HepG2 (cell line): Measurements from ENCODE around the gene RAD18. TPM values are rescaled to one million over a fixed set of nuclear protein-coding genes. Genes with fewer than 3 reads are reported as not detected.

ENCODE experiments used
- CEBPG ChIP-seq: IDR thresholded peaks from 2 replicates; pipeline ENCODE4 v1.6.1; 2016
- ELF1 ChIP-seq: sonication (generic); formaldehyde crosslinking; IDR thresholded peaks from 2 replicates; pipeline ENCODE4 v1.4.0; 2020; ENCODE audit warnings: missing genetic modification reagents
- GATAD2A ChIP-seq: IDR thresholded peaks from 2 replicates; pipeline ENCODE4 v1.6.1; 2016
- MED1 ChIP-seq: sonication (generic); formaldehyde crosslinking; IDR thresholded peaks from 2 replicates; pipeline ENCODE4 v1.4.0; 2020; ENCODE audit warnings: missing genetic modification reagents
- NFKB2 ChIP-seq: sonication (generic); formaldehyde crosslinking; IDR thresholded peaks from 2 replicates; pipeline ENCODE4 v1.4.0; 2020; ENCODE audit warnings: missing genetic modification reagents, borderline replicate concordance
- POLR2AphosphoS2 ChIP-seq: IDR thresholded peaks from 2 replicates; pipeline ENCODE4 v1.6.1; 2011; ENCODE audit warnings: low read depth, low read length, improper control_type of control experiment
- RBM39 ChIP-seq: fragments of 200-400 bp; formaldehyde crosslinking; IDR thresholded peaks from one replicate; pipeline ENCODE4 v1.6.1; 2018; ENCODE audit warnings: antibody characterized with exemption, mild to moderate bottlenecking, low read depth, low read length; ENCODE audit not compliant: poor library complexity, severe bottlenecking
- RELA ChIP-seq: sonication (generic); formaldehyde crosslinking; IDR thresholded peaks from 2 replicates; pipeline ENCODE4 v1.4.0; 2020; ENCODE audit warnings: missing genetic modification reagents
- RFX3 ChIP-seq: IDR thresholded peaks from 2 replicates; pipeline ENCODE4 v1.6.1; 2016; ENCODE audit warnings: missing biosample characterization, missing genetic modification reagents
- RXRB ChIP-seq: IDR thresholded peaks from 2 replicates; pipeline ENCODE4 v1.6.1; 2016; ENCODE audit warnings: borderline replicate concordance, missing genetic modification reagents, missing compliant biosample characterization
- SIN3B ChIP-seq: fragments of 150-350 bp; IDR thresholded peaks from 2 replicates; pipeline ENCODE4 v1.6.1; 2014; ENCODE audit warnings: low read length
- TAF1 ChIP-seq: sonication (generic); formaldehyde crosslinking; IDR thresholded peaks from 2 replicates; pipeline ENCODE4 v1.4.0; 2020; ENCODE audit warnings: missing genetic modification reagents
- ZNF160 ChIP-seq: sonication (generic); formaldehyde crosslinking; IDR thresholded peaks from 2 replicates; pipeline ENCODE4 v1.8.0; 2022; ENCODE audit warnings: mild to moderate bottlenecking, inconsistent platforms, missing genetic modification reagents
- ZNF441 ChIP-seq: sonication (generic); formaldehyde crosslinking; IDR thresholded peaks from 2 replicates; pipeline ENCODE4 v1.7.0; 2021; ENCODE audit warnings: missing genetic modification reagents, borderline replicate concordance
- ZNF543 ChIP-seq: sonication (generic); formaldehyde crosslinking; IDR thresholded peaks from 2 replicates; pipeline ENCODE4 v1.4.0; 2020; ENCODE audit warnings: mild to moderate bottlenecking, missing genetic modification reagents
- ZNF616 ChIP-seq: sonication (generic); formaldehyde crosslinking; IDR thresholded peaks from 2 replicates; pipeline ENCODE4 v1.5.0; 2020; ENCODE audit warnings: low read depth, mild to moderate bottlenecking, missing genetic modification reagents
- ZNF619 ChIP-seq: sonication (generic); formaldehyde crosslinking; IDR thresholded peaks from 2 replicates; pipeline ENCODE4 v1.4.0; 2020; ENCODE audit warnings: mild to moderate bottlenecking, missing genetic modification reagents
- ZNF781 ChIP-seq: sonication (generic); formaldehyde crosslinking; IDR thresholded peaks from 2 replicates; pipeline ENCODE4 v1.5.1; 2020; ENCODE audit warnings: borderline replicate concordance, mild to moderate bottlenecking, missing genetic modification reagents; ENCODE audit errors: not compliant biosample characterization
- polyA plus RNA-seq, 8 experiments: library from polyadenylated mRNA; depleted of rRNA in 3 of 8; stranded (reverse) in 7 of 8; unstranded in 1 of 8; fragments of >200 nt; fragmentation: Illumina TruSeq in 4 of 8; extraction: Trizol in 4 of 8; gene quantifications; 2 replicates each; pipeline versions ENCODE4 v1.2.1 to v1.2.3, GENCODE V29; 2011 to 2016; ENCODE audit warnings: low read depth in 4 of 8, missing spikeins in 1 of 8, mixed read lengths in 1 of 8; ENCODE audit not compliant: insufficient read depth in 1 of 8
- total RNA-seq, 5 experiments: library from RNA; depleted of rRNA; stranded (reverse); fragments of >200 nt; fragmentation: Illumina TruSeq; extraction: Trizol; gene quantifications; 2 replicates each; pipeline ENCODE4 v1.2.3, GENCODE V29; 2016; ENCODE audit warnings: low read depth in 1 of 5
- TF ChIP-seq, protein P1 (sequence below), 2 experiments: fragments of 450-650 bp in 1 of 2; sonication (generic) in 1 of 2; formaldehyde crosslinking in 1 of 2; IDR thresholded peaks; 2 replicates each; pipeline versions ENCODE4 v1.6.1 to v1.8.0; 2016 to 2022; ENCODE audit warnings: antibody characterized with exemption in 1 of 2, mild to moderate bottlenecking in 1 of 2, missing genetic modification reagents in 1 of 2
- TF ChIP-seq, protein P2 (sequence below): sonication (generic); formaldehyde crosslinking; IDR thresholded peaks from 2 replicates; pipeline ENCODE4 v1.4.0; 2020; ENCODE audit warnings: missing genetic modification reagents
- TF ChIP-seq, protein P3 (sequence below): sonication (generic); formaldehyde crosslinking; IDR thresholded peaks from 2 replicates; pipeline ENCODE4 v1.4.0; 2020; ENCODE audit warnings: mild to moderate bottlenecking, missing genetic modification reagents

Gene RAD18
- total and polyA plus RNA-seq, 2 of the 13 experiments (the other 11 are each of a cell fraction or from before 2014, with no cell fraction given): 5.9 to 20.7 TPM

DNA sequence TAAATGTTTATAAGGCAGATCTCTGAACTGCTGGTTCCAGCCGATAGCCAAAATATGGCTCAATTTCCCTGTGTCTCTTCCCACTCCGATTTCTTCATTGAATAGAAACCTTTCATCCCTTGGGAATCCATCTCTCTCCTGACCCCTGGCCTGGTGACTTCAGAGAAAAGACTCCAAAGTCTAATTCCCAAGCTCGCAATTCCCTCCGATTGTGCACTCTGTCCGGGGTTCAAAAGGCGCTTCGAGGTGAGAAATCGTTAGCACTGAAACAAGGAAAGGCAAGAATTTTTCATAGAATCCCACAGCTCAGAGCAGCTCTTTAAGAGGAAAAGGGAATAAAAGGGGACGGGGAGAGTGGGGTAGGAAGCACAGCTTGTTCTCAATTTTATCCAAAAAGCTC lies 18.4 kb upstream of the RAD18 start (continued):
- TF ChIP-seq, protein P1, sequence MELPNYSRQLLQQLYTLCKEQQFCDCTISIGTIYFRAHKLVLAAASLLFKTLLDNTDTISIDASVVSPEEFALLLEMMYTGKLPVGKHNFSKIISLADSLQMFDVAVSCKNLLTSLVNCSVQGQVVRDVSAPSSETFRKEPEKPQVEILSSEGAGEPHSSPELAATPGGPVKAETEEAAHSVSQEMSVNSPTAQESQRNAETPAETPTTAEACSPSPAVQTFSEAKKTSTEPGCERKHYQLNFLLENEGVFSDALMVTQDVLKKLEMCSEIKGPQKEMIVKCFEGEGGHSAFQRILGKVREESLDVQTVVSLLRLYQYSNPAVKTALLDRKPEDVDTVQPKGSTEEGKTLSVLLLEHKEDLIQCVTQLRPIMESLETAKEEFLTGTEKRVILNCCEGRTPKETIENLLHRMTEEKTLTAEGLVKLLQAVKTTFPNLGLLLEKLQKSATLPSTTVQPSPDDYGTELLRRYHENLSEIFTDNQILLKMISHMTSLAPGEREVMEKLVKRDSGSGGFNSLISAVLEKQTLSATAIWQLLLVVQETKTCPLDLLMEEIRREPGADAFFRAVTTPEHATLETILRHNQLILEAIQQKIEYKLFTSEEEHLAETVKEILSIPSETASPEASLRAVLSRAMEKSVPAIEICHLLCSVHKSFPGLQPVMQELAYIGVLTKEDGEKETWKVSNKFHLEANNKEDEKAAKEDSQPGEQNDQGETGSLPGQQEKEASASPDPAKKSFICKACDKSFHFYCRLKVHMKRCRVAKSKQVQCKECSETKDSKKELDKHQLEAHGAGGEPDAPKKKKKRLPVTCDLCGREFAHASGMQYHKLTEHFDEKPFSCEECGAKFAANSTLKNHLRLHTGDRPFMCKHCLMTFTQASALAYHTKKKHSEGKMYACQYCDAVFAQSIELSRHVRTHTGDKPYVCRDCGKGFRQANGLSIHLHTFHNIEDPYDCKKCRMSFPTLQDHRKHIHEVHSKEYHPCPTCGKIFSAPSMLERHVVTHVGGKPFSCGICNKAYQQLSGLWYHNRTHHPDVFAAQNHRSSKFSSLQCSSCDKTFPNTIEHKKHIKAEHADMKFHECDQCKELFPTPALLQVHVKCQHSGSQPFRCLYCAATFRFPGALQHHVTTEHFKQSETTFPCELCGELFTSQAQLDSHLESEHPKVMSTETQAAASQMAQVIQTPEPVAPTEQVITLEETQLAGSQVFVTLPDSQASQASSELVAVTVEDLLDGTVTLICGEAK (IDR thresholded peaks at IDR 0.05): no peak
- TF ChIP-seq, protein P1 (CRISPR knock-in tag; IDR thresholded peaks at IDR 0.05): no peak
- no peak for TF ChIP-seq RBM39
- no peak for TF ChIP-seq ZNF616 (CRISPR knock-in tag)
- TF ChIP-seq POLR2AphosphoS2: no peak
- peak; percentile 19; the same call in 1 of the 2 replicates for TF ChIP-seq MED1 (CRISPR knock-in tag)
- TF ChIP-seq RFX3 (CRISPR knock-in tag): no peak
- TF ChIP-seq TAF1 (CRISPR knock-in tag): no peak
- no peak for TF ChIP-seq CEBPG (CRISPR knock-in tag)
- 0 out of 2 replicates have a peak, but pooled peaks have one; percentile 35 for TF ChIP-seq ELF1 (CRISPR knock-in tag)
- TF ChIP-seq ZNF619 (CRISPR knock-in tag): no peak
- TF ChIP-seq ZNF543 (CRISPR knock-in tag): no peak
- TF ChIP-seq ZNF441 (CRISPR knock-in tag): no peak
- TF ChIP-seq, protein P2, sequence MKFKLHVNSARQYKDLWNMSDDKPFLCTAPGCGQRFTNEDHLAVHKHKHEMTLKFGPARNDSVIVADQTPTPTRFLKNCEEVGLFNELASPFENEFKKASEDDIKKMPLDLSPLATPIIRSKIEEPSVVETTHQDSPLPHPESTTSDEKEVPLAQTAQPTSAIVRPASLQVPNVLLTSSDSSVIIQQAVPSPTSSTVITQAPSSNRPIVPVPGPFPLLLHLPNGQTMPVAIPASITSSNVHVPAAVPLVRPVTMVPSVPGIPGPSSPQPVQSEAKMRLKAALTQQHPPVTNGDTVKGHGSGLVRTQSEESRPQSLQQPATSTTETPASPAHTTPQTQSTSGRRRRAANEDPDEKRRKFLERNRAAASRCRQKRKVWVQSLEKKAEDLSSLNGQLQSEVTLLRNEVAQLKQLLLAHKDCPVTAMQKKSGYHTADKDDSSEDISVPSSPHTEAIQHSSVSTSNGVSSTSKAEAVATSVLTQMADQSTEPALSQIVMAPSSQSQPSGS (CRISPR knock-in tag): no peak
- no peak for TF ChIP-seq NFKB2 (CRISPR knock-in tag)
- TF ChIP-seq GATAD2A (CRISPR knock-in tag): peak; percentile 30; the same call in 1 of the 2 replicates
- TF ChIP-seq, protein P3, sequence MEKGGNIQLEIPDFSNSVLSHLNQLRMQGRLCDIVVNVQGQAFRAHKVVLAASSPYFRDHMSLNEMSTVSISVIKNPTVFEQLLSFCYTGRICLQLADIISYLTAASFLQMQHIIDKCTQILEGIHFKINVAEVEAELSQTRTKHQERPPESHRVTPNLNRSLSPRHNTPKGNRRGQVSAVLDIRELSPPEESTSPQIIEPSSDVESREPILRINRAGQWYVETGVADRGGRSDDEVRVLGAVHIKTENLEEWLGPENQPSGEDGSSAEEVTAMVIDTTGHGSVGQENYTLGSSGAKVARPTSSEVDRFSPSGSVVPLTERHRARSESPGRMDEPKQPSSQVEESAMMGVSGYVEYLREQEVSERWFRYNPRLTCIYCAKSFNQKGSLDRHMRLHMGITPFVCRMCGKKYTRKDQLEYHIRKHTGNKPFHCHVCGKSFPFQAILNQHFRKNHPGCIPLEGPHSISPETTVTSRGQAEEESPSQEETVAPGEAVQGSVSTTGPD: no peak
- no peak for TF ChIP-seq SIN3B
- TF ChIP-seq ZNF160 (CRISPR knock-in tag): no peak
- TF ChIP-seq RXRB: peak; percentile 74
- no peak for TF ChIP-seq ZNF781 (CRISPR knock-in tag)
- no peak for TF ChIP-seq RELA
